ENCODE measurements around the gene NFE2L3. TPM values are rescaled to one million over a fixed set of nuclear protein-coding genes. Genes with fewer than 3 reads are reported as not detected.

The NFE2L3 gene
- total and polyA plus RNA-seq, 4 donors, result 0.32 to 1.9 (median 1.3) TPM

GRCh38 chr7:26168458-26169023, 16.5 kb downstream of the NFE2L3 start:
- Histone ChIP-seq H3K27me3 (ENCODE audit: control insufficient read depth in 4 of 4, insufficient read depth in 4 of 4, low read length in 3 of 4) (no peaks in the 10 kb centered on the region), H3K9me3 (ENCODE audit: control insufficient read depth in 4 of 4, low read length in 3 of 4) (no peaks in the 10 kb centered on the region), H3K27ac (ENCODE audit: low read depth in 1 of 2, low read length in 2 of 2) (no peak overlapping the region), H3K4me1 (ENCODE audit: control insufficient read depth in 4 of 4, insufficient read depth in 4 of 4, low read length in 3 of 4) (peaks cover 0 to 4% (median 1%) of the 10 kb centered on the region in 4 donors), H3K4me3 (ENCODE audit: low read depth in 1 of 3, low read length in 3 of 3) (no peak overlapping the region), H3K36me3 (ENCODE audit: control insufficient read depth in 4 of 4, insufficient read depth in 3 of 4, low read depth in 1 of 4, low read length in 3 of 4) (no peaks in the 10 kb centered on the region), H3K9ac (ENCODE audit: low read depth in 1 of 2, low read length in 2 of 2) (no peak overlapping the region)
- no peak for DNase-seq (ENCODE audit: low spot score)
- WGBS, result 92% methylated on average over 6 of the region's 6 CpGs
- TF ChIP-seq GABPA (IDR thresholded peaks at IDR 0.05 in 1 of 2, conservative IDR thresholded peaks at IDR 0.05 in 1 of 2) (no peak), EGR1 (IDR thresholded peaks at IDR 0.05; ENCODE audit: low read depth in 2 of 2) (no peak), SP1 (IDR thresholded peaks at IDR 0.05) (no peak), JUND (IDR thresholded peaks at IDR 0.05) (no peak), YY1 (IDR thresholded peaks at IDR 0.05) (no peak), ZBTB33 (IDR thresholded peaks at IDR 0.05) (no peak), TAF1 (conservative IDR thresholded peaks at IDR 0.05) (no peak), MAX (IDR thresholded peaks at IDR 0.05) (no peak)
- TF ChIP-seq, protein P1, sequence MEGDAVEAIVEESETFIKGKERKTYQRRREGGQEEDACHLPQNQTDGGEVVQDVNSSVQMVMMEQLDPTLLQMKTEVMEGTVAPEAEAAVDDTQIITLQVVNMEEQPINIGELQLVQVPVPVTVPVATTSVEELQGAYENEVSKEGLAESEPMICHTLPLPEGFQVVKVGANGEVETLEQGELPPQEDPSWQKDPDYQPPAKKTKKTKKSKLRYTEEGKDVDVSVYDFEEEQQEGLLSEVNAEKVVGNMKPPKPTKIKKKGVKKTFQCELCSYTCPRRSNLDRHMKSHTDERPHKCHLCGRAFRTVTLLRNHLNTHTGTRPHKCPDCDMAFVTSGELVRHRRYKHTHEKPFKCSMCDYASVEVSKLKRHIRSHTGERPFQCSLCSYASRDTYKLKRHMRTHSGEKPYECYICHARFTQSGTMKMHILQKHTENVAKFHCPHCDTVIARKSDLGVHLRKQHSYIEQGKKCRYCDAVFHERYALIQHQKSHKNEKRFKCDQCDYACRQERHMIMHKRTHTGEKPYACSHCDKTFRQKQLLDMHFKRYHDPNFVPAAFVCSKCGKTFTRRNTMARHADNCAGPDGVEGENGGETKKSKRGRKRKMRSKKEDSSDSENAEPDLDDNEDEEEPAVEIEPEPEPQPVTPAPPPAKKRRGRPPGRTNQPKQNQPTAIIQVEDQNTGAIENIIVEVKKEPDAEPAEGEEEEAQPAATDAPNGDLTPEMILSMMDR (IDR thresholded peaks at IDR 0.05; ENCODE audit: low read depth, low read length, missing input control), result no peak
- TF ChIP-seq, protein P2, sequence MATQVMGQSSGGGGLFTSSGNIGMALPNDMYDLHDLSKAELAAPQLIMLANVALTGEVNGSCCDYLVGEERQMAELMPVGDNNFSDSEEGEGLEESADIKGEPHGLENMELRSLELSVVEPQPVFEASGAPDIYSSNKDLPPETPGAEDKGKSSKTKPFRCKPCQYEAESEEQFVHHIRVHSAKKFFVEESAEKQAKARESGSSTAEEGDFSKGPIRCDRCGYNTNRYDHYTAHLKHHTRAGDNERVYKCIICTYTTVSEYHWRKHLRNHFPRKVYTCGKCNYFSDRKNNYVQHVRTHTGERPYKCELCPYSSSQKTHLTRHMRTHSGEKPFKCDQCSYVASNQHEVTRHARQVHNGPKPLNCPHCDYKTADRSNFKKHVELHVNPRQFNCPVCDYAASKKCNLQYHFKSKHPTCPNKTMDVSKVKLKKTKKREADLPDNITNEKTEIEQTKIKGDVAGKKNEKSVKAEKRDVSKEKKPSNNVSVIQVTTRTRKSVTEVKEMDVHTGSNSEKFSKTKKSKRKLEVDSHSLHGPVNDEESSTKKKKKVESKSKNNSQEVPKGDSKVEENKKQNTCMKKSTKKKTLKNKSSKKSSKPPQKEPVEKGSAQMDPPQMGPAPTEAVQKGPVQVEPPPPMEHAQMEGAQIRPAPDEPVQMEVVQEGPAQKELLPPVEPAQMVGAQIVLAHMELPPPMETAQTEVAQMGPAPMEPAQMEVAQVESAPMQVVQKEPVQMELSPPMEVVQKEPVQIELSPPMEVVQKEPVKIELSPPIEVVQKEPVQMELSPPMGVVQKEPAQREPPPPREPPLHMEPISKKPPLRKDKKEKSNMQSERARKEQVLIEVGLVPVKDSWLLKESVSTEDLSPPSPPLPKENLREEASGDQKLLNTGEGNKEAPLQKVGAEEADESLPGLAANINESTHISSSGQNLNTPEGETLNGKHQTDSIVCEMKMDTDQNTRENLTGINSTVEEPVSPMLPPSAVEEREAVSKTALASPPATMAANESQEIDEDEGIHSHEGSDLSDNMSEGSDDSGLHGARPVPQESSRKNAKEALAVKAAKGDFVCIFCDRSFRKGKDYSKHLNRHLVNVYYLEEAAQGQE (IDR thresholded peaks at IDR 0.05), result no peak

DNA sequence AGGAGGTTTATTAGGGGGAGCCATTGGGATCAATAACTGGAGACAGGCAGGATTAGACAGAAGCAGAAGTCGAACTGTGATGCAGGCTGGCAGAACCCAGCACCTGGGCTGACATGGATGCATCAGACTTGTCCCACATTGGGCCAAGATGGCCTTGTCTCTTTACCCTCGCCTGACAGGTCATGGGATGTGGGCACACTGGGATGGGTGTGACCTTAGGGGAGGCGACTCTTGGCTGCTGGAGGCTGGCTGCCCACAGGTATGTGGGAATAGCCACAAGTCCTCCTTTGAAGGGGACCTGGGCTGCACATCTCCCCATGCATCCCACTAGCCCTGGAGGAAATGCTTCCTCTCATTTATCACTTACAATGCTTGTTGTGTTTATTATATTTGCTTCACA, 17.3 kb downstream of the NFE2L3 start:
- WGBS, result 79% methylated on average over 3 of the region's 3 CpGs
- DNase-seq (ENCODE audit: low spot score), result no peak
- H3K4me1 ChIP-seq (ENCODE audit: control insufficient read depth in 4 of 4, insufficient read depth in 4 of 4, low read length in 3 of 4), result peaks cover 0 to 4% (median 1%) of the 10 kb centered on the region in 4 donors
- H3K27me3 ChIP-seq (ENCODE audit: control insufficient read depth in 4 of 4, insufficient read depth in 4 of 4, low read length in 3 of 4), result no peaks in the 10 kb centered on the region
- no peak overlapping the region for H3K9ac ChIP-seq (ENCODE audit: low read depth in 1 of 2, low read length in 2 of 2)
- H3K4me3 ChIP-seq (ENCODE audit: low read depth in 1 of 3, low read length in 3 of 3), result no peak overlapping the region
- no peaks in the 10 kb centered on the region for H3K36me3 ChIP-seq (ENCODE audit: control insufficient read depth in 4 of 4, insufficient read depth in 3 of 4, low read depth in 1 of 4, low read length in 3 of 4)
- H3K27ac ChIP-seq (ENCODE audit: low read depth in 1 of 2, low read length in 2 of 2), result no peak overlapping the region
- no peak for TF ChIP-seq YY1 (IDR thresholded peaks at IDR 0.05)
- no peaks in the 10 kb centered on the region for H3K9me3 ChIP-seq (ENCODE audit: control insufficient read depth in 4 of 4, low read length in 3 of 4)
